Activated T-cell treated with anti-CD3 and anti-CD28 coated beads, Interleukin-2, amount 50 U/mL, for 48 hours (primary cell): ENCODE data around the gene TMOD4.

Experiments used
- DNase-seq, 2 experiments: peaks; one replicate each; pipeline ENCODE4 v3.0.0-alpha.2; 2020

The TMOD4 gene

DNA sequence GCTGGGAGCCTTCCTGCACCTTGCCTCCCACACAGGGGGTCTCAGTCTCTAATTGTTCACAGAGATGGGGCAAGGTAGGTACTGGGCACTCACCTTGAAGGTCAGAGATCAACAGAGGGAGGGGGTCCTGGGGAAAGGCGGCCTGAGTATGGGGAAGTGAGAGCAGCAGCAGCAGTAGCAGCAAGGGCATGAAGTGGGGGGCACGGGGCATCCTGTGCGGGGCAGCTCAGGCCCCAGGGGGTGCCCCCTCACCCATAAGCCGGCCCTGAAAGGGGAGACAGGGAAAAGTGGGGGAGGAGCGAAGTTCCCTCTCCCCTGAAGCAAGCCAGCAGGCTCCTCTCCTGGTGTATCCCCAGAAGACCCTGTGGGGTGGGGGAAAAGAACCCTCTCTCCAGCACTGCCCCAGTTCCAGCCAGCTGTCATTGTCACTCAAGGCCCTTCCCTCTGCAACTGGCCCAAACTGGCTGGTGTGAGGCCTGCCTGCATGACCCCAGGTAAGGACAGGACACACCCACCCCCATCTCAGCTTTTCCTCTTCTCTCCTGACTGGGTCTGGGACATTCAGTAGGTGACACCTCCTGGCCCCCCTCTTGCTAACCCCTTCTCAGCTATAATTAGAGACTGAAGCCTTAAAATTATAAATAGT, 33.2 kb downstream of the TMOD4 start:
- no peak for DNase-seq

DNA sequence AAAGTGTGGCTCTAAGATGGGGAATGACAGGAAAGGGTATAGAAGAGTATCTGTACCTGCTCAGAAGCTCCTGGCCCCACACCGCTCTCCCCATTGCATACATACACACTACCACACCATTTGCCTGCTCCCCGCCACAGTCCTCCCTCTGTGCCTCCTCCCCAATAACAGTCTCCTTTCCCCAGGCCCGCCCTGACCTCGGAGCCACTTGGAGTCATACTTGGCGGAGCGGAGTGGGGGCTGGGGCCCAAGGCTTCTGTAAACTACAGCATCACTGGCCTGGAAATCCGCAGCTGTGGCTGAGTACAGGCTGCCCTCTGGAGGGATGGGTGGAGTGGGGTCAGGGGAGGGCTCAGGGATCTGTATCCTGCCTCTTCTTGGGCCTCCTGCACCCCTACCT, 38.0 kb downstream of the TMOD4 start:
- DNase-seq, result no peak

DNA sequence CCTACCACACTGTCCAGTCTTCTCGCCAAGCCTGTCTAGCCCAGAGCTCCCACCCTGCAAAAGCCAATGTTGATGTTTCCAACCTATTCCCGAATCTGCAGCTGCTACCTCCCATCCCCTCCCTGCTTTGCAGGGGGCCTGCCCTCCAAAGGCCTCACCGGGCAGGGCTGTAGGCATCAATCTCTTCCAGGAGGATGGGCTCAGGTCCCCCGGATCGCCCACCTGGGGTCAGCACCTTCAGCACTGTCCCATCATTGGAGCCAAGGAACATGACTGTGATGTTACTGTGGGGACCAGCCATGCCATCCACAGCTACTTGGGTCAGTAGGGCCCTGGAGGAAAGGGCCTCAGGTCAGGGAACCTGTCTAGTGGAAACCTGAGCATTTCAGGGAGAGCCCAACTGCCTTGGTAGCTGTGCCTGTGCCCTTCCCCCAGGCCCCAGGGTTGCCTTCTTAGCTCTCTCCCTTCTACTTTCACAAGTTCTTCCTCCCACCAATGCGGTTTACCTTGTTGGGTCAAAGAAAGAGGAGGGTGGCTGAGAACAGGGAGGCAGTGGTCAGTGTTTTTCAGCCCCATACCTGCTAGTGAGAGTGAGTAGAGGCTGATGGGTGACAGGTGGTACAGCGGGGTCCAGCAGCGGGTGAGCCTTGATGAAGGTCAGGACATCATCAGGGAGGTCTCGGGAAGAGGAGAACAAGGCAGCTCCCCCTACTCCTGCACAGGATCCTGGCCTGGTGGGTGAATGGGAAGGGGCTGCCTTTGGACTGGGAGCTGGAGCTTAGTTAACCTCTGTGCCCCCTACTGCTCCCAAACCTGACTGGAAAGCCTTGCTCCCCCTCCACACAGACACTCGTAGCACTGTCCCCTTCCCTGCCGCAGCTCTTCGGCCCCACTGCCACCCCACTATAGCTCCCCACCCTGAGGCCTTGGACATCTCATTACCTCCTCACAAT, 40.1 kb downstream of the TMOD4 start:
- no peak for DNase-seq

DNA sequence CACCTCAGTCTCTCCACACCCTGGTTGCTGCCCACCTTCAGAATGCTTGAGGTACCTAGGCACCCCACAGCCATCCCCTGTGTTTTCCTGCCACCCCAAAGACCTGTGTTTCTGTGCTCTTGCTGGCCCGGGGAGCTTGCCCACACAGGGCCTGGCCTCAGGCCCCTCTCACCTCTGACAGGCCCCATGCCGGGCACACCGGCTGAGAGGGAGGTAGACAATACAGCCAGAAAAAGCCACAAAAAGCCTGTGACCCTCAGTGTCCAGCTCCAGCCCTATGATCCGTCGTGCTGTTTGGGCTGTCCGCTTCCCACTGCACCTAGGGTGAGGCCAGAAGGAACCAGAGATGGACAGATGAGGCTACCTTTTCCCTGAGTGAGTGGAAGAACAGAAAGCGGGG, 40.8 kb downstream of the TMOD4 start:
- no peak for DNase-seq

- DNase-seq, result no peak
Measured at GRCh38 chr1:151134396-151134795, 41.4 kb downstream of the TMOD4 start.

GRCh38 chr1:151133018-151133806, 42.6 kb downstream of the TMOD4 start:
- no peak for DNase-seq

- no peak for DNase-seq
Measured at GRCh38 chr1:151132335-151133017, 43.3 kb downstream of the TMOD4 start.

DNA sequence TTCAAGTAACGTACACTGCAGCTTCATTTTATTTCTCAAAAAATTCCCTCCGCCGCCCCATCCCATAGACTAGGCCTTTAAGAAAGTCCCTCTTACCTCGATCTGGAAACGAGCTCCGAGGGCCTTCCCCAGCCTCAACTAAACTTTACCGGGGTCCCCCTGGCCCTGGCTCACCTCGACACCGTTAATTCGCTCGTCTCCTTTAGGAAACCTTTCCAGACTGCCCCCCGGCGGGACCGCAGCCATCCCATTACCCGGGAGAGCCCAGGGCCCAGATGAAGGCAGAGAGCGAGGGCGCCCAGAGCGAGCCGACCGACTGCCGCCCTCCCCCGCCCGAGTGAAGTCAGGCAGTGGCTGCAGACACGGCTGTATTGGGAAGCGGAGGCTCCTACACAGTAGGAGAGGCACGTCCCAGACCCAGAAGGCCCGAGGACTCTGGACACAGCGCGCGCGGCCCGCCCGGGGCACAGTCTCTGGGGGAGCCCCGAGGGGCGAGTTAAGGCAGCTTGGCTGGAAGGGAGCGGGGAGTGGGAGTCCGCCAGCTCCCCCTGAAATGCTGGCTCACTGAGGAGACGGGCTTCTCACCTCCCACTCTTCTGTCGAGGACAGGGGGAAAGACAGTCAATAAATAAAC, 44.0 kb downstream of the TMOD4 start:
- DNase-seq, result peak in 1 of 2 experiments; percentile 26

DNA sequence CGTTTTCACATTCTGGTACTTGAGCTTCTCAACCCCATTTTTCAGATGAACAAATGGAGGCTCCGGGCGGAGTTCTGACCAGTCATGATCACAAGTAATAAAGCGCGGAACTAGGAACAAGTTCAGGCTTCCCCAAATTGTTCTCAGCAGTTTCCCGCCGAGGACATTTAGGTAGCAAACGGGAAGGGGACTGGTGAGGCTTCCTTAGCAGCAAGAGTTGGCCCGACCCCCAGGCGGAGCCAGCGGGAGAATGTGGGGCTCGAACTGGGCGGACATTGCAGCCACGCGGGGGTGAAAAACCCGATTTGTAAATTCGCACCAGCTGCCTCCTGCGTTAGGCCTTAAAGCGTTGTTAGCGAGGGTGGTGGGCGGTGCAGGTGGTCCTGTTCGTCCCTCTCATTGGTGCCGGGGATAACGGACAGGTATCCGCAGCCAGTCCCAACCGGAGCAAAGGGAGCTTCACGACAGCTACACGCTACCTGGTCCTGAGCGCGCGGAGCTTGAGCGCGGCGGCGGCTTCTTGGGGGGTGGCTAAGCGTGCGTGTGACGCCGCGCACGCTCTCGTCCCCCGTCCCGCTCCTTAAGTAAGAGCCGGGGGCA, 44.7 kb downstream of the TMOD4 start:
- DNase-seq, result peak; percentile 86 to 90

DNA sequence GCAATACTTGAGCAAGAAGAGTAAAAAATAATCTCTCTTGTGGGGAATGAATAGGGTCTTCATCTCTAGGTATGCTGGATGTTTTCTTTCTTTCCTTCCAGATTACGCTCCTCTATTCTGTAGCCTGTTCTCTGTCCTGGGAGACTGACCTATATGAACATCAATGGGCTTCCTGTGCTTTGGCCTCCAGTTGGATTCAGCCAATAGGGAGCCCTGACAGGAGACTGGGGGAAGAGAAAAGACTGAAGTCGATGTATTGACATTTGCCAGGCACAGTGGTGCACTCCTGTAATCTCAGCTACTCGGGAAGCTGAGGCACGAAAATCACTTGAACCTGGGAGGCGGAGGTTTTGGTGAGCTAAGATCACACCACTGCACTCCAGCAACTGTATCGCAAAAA, 47.0 kb downstream of the TMOD4 start:
- no peak for DNase-seq

- DNase-seq, result no peak
Measured at GRCh38 chr1:151124763-151125403, 50.9 kb downstream of the TMOD4 start.
